RKO (cell line): Measurements from ENCODE around the gene KCNK3.
"Not testable (repeated sequence)": the region's sequence is repeated elsewhere in the genome, so short reads cannot be mapped to it uniquely, and the experiment has no call there.

Source experiments
- DNase-seq: peaks from one replicate; pipeline ENCODE4 v3.0.0-alpha.2; 2016; ENCODE audit warnings: low spot score

The KCNK3 gene

GRCh38 chr2:26756337-26756736, 63.8 kb downstream of the KCNK3 start:
- no peak for DNase-seq

GRCh38 chr2:26757873-26758789, 65.6 kb downstream of the KCNK3 start:
- peak; percentile 99 for DNase-seq

- no peak for DNase-seq
Observed at GRCh38 chr2:26758790-26759321, 66.3 kb downstream of the KCNK3 start.

DNA sequence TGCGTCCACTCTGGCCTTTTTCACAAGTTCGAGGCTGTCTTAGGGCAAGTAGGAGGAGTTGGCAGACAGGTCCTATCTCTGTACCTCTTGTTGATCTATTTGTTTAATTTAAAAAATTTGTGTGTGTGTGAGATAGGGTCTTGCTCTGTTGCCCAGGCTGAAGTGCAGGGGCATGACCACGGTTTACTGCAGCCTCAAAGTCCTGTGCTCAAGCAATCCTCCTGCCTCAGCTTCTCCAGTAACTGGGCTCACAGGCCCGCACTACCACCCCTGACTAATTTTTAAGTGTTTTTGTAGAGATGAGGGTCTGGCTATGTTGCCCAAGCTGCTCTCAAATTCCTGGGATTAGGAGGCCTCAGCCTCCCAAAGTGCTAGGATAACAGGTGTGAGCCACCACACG, 67.3 kb downstream of the KCNK3 start:
- DNase-seq: no peak

DNA sequence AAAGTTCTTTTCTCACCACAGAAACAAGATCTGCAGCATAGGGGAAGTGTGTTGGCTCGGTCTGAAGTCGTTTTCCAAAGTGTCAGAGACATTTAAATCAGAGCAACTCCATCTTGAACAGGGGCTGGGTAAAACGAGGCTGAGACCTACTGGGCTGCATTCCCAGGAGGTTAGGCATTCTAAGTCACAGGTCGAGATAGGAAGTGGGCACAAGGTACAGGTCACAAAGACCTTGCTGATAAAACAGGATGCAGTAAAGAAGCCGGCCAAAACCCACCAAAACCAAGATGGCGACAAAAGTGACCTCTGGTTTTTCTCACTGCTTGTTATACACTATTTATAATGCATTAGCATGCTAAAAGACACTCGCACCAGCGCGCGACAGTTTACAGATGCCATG, 68.5 kb downstream of the KCNK3 start:
- DNase-seq: not testable (repeated sequence)

- no peak for DNase-seq
Observed at GRCh38 chr2:26763019-26763418, 70.5 kb downstream of the KCNK3 start.

GRCh38 chr2:26764078-26764887, 71.8 kb downstream of the KCNK3 start, which contains the start of gene SLC35F6:
Gene SLC35F6, plus strand, starts transcription at chr2:26764284. Its CDS starts 66 bp downstream, at chr2:26764350.
- peak; percentile 88 for DNase-seq

GRCh38 chr2:26764906-26765305, 72.4 kb downstream of the KCNK3 start:
- DNase-seq: no peak

- DNase-seq: no peak
Observed at GRCh38 chr2:26765475-26766200, 73.1 kb downstream of the KCNK3 start.

DNA sequence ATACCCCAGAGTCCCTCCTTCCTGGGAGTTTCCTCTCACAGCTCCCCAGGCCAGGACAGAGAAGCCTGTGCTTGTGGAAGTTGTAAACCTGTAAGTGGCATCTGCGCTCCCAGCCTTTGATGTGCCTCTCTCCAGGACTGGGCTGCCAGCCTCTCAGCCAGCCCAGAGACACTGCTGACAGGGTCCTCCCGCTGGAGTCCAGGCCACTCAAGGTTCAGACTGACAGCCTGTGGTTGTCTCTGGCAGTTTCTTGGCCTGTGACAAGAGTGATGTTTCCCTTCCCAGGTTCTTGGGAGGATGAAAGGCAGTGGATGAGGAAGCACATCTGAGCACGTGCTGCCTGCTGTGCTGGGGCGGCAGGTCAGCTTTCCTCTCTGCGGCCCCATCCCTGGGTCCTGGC, 74.6 kb downstream of the KCNK3 start:
- DNase-seq: no peak

DNA sequence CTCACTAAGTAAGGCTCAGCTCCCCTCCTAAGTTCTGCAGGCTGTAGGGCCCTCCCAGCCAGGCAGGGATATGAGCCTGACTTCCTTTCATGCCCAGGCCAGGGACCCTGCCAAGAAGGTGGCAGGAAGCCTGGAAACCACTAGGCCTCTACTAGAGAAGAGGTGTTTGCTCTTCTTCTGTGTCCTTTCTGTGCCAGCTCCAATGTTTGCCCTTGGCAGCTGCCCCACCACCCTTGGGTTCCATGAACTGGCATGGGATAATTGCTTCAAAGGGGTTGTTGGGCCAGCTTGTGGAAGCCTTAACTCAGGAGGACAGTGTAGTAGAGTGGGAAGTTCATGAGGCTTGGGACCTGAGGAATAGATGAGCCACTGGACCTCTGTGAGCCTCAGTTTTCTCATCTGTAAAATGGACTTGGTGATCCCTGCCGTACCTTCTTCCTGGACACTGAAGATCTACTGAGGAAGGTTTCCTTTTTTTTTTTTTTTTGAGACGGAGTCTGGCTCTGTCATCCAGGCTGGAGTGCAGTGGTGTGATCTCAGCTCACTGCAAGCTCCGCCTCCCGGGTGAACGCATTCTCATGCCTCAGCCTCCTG, 75.5 kb downstream of the KCNK3 start:
- DNase-seq: no peak

DNA sequence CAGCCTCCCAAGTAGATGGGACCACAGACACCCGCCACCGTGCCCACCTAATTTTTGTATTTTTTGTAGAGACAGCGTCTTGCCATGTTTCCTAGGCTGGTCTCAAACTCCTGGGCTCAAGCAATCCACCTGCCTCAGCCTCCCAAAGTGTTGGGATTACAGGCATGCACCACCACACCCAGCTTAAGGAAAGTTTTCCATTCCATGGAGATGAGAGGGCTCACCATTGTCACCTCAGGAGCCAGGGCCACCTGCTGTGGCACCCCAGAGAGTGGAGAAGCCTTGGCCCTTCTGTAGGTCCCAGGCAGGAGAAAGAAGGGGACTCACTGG, 76.2 kb downstream of the KCNK3 start:
- DNase-seq: no peak

DNA sequence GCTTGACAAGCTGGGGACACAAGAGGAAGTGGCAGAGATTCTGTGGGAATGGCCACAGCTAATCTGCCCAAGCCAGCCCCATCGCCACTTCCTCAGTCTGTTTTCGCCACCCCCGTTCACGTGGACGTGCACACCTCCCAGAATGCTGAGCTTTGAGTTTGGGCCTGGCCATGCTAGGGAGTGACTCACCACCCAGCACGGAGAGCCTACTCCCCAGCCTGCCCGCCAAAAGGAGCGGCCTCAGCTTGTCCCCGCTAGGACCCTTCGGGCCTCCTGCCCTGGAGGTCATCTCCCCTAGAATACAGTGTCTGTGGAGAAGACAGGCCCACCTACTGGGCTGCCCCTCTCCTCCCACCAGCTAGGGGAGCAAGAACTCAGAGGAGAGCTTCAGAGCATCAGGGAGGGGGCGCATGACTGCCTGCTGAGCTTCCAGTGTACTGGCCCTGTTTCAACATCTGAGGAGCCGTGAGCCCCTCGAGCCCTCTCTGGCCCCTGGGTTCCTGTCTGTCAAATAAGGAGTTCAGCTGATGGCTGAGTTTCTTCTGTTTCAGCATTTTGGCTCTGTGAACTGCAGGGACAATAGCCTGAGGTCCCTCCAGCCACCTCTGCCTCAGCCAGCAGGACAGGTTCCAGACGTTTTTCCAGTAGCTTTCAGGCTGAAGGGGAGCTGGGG, 76.7 kb downstream of the KCNK3 start:
- DNase-seq: no peak

GRCh38 chr2:26770986-26771586, 78.6 kb downstream of the KCNK3 start:
- peak; percentile 38 for DNase-seq

- peak; percentile 65 for DNase-seq
Observed at GRCh38 chr2:26772064-26773001, 79.8 kb downstream of the KCNK3 start.

- DNase-seq: no peak
Observed at GRCh38 chr2:26776195-26776800, 83.8 kb downstream of the KCNK3 start.

- DNase-seq: no peak
Observed at GRCh38 chr2:26778098-26778497, 85.6 kb downstream of the KCNK3 start.

DNA sequence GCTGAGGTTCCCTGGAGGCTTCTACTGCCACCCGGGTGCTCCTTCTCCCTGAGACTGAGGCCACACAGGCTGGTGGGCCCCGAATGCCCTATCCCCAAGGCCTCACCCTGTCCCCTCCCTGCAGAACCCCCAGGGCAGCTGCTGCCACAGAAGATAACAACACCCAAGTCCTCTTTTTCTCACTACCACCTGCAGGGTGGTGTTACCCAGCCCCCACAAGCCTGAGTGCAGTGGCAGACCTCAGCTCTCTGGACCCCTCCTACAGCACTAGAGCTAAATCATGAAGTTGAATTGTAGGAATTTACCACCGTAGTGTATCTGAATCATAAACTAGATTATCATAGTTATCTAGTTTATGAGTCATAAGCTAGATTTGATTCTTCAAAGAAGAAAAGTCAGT, 86.0 kb downstream of the KCNK3 start:
- no peak for DNase-seq

DNA sequence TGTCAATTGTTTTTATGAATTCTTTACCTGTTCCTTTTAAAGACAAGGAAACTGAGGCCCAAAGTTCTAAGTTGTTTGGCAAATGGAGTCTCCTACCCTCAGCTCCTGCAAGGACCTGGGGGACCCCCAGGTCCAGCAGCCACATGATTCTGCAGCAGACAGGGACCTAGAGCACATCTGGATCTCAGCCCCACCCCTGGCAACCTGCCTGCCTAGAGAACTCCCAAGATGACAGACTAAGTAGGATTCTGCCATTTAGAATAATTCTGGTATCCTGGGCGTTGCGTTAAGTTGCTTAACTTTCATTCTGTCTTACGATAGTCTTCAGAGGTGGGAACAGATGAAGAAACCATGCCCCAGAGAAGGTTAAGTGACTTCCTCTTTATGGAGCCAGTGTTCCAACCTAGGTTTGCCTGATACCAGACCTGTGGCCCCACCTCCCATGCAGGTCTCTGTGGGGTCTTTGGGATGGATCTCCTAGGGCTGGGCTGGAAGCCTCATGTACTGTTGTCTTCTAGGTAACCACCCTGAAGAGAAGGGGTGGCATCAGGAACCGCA, 87.8 kb downstream of the KCNK3 start:
- DNase-seq: no peak
